HFF-Myc (cell line): Measurements from ENCODE around the gene WDFY2.

Experiments used
- DNase-seq: peaks from one replicate; pipeline ENCODE4 v3.0.0-alpha.2; 2011; ENCODE audit warnings: low read depth; ENCODE audit errors: extremely low read depth
- H3K4me3 ChIP-seq: replicated peaks from 2 replicates; pipeline ENCODE4 v1.5.1; 2011; ENCODE audit warnings: low read depth, mild to moderate bottlenecking, control low read depth, low read length
- TF ChIP-seq, protein P1 (sequence below): IDR thresholded peaks from 2 replicates; pipeline ENCODE4 v1.5.1; 2012; ENCODE audit warnings: mild to moderate bottlenecking, low read depth, low read length, control low read depth; ENCODE audit errors: missing control alignments

WDFY2 gene

DNA sequence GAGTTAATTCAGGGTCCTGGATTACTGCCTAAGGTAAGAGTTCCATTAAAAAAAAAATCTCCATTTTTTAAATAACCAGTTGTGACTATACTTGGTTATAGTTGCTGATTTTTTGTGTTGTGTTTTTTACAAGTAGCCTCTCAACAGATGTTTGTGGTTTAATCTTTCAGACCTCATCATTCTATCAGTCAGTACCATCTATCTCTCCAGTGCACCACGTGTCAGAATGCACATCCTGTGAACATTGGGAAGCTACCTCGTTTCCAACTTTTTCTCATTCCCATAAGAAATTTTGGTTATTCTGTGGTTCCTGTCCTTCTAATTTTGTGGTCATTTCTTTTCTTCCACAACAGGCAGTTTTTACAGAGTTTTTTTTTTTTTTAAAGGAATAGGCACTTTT is 39.2 kb downstream of the WDFY2 start:
- TF ChIP-seq, protein P1, sequence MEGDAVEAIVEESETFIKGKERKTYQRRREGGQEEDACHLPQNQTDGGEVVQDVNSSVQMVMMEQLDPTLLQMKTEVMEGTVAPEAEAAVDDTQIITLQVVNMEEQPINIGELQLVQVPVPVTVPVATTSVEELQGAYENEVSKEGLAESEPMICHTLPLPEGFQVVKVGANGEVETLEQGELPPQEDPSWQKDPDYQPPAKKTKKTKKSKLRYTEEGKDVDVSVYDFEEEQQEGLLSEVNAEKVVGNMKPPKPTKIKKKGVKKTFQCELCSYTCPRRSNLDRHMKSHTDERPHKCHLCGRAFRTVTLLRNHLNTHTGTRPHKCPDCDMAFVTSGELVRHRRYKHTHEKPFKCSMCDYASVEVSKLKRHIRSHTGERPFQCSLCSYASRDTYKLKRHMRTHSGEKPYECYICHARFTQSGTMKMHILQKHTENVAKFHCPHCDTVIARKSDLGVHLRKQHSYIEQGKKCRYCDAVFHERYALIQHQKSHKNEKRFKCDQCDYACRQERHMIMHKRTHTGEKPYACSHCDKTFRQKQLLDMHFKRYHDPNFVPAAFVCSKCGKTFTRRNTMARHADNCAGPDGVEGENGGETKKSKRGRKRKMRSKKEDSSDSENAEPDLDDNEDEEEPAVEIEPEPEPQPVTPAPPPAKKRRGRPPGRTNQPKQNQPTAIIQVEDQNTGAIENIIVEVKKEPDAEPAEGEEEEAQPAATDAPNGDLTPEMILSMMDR: no peak
- peak; percentile 69 for DNase-seq

DNA sequence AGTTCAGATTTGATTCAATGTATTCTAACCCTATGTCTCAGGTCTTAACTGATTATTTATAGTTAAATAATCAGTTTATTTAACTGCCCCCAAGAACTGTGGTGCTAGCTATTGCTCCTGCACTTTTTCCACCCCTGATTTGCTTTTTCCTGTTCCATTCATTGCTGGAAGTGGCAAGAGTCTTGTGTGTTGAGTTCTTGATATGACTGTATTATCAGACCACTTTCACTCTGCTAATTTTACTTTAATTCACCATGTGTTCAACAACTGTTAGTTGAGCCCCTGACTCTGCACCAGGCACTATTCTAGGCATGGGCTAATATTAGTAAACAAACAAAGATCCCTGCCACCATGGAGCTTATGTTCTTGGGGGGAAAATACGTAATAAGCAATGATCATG is 39.9 kb downstream of the WDFY2 start:
- DNase-seq: no peak
- no peak overlapping the region for H3K4me3 ChIP-seq
- TF ChIP-seq, protein P1: no peak

More for the DNA sequence above, 39.2 kb downstream of the WDFY2 start:
- no peak overlapping the region for H3K4me3 ChIP-seq

DNA sequence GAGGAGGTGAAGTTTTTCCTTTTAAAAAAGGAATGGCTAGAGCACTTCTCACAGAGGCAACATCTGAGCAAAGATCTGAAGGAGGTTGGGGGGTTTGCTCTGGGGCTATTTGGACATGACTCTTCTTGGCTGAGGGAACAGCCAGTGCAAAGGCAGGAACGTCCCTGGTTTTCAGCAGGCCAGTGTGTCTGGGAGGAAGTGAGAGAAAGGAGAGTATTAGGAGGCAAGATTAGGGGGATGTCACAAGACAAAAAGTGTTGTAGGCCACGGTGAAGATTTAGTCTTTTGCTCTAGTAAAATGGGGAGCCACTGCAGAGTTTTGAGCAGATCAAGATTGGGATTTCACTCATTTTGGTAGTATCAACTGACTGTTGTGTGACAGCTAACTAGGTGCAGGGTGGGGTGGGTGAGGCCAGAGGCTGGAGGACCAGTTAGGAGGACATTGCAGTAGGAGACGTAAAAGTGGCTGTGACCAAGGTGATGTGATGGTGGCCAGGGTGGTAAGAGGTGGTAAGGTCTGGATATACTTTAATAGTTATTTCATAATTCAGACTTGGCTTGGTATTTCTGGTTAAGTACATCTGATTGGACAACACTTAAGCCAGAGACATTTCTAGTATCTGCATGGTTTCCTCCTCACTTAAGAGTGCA is 40.6 kb downstream of the WDFY2 start:
- TF ChIP-seq, protein P1: no peak
- H3K4me3 ChIP-seq: no peak overlapping the region
- no peak for DNase-seq

DNA sequence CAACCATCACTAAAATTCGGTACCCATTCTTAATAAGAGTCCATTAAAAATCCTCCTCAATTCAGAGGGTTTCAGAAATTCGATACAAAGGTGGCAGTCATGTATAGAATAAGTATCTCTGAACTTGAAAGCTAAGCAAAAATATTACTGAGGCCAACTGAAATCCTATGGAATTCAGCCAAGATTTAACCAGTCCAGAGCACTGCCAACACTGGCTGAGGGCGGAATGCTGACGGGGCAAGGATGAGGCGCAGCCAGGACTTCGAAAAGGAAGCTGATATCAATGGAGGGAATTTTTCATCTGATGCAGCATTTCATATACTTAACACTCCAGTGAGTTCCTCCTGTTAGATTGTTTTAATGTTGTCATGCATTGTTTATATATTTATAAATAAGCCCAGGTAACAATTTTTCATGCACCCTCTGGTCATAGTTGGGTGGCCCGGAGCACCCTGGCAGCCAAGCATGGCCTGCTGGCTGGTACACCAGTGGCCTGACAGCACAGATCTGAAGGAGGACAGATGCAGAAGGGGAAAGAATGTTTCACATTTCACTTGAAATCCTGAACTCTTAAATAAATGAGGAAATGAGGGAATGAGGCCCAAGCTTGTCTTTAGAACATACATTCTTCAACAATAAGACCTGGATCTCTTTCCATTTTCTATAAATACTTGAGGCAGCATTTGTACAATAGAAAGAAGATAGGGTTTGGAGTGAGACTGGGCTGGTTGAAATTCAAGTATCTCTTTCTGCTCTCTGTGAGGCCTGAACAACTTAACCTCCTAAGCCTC is 41.5 kb downstream of the WDFY2 start:
- H3K4me3 ChIP-seq: no peak overlapping the region
- TF ChIP-seq, protein P1: no peak
- no peak for DNase-seq

DNA sequence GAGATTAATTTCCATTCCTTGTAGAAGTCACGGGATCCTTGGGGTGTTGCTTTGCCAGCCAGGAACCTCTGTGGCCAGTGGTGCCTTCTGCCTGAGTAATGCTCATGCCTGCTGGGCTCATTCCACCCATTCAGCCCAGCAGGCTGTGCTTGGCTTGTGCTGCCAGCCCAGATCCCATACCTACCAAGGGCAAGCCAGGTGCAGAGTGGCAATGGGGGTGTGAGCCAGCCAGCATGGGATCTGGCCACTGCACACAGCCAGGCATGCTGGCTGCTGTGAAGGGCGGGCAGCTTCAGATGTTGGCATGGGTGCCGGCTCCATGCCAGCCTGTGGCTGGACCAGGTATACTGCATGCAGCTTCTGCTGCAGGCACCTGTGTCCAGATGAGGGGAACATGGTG is 42.5 kb downstream of the WDFY2 start:
- no peak overlapping the region for H3K4me3 ChIP-seq

DNA sequence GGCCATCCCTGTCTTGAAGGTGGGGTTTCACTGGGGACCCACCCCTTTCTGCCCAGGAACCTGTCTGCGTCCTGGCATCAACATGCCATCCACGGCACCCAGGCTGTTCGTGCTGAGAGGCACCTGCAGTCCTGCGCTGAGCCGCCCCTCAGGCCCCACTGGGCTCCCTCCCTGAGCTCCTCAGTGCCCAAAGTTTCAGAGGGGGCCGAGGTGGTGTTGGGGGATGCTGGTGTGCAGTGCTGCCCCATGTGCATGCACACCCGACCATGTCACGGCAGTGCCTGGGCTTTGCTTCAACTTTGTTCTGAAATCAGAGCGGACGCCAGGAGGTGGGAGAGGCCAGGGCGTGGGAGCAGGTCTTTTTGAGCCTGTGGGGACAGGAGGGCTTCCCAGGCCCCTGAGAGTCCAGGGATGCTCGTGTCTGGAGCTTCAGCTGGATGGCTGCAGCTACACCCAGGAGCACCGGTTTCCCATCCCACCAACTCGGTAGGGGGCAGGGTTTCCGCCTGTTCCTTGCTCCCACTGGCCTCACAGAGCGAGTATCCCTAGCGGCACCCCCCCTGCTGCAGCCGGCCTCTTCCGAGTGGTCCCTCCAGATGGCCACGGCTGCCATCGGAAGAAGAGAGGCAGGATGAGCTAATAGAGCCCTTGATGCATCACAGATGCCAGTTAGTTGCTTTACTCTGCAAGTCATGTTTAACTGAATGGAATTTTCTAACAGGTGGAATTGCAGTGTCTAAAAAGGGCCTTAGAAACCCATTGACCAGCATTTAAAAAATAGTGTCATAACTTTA is 44.0 kb downstream of the WDFY2 start:
- DNase-seq: no peak
- TF ChIP-seq, protein P1: no peak
- H3K4me3 ChIP-seq: no peak overlapping the region

More for the DNA sequence above, 42.5 kb downstream of the WDFY2 start:
- TF ChIP-seq, protein P1: no peak
- no peak for DNase-seq
